ENCODE data around the gene FALEC.

FALEC gene

DNA sequence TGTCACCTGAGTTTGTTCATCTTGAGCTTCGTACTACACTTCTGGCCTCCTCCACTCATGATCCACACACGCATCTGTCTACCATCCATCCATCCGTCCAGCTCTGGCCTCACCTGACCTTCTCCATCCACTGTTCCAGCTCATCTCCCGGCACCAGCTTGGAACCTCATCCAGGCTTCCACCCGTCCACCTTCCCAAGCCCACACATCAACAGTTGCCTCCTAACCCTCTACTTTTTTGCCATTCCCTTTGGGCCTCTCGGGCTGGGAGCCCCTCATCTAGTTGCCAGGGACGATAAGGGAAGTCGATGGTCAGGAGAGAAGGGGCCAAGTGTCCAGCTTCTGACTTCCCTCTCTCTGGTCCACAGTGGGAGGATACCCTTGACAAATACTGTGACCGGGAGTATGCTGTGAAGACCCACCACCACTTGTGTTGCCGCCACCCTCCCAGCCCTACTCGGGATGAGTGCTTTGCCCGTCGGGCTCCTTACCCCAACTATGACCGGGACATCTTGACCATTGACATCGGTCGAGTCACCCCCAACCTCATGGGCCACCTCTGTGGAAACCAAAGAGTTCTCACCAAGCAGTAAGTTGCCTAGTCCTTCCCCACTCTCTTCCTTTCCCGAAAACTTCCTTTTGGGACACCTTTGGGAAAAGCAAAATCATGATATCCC, 3.4 kb upstream of the FALEC start:
- DNase-seq (ENCODE audit: low read depth, low spot score), result no peak

GRCh38 chr1:150512846-150513245, 2.7 kb upstream of the FALEC start:
- DNase-seq (ENCODE audit: low read depth, low spot score), result no peak

- DNase-seq (ENCODE audit: low read depth, low spot score), result no peak
These were observed 2.2 kb upstream of the FALEC start for GRCh38 chr1:150513351-150513791.

DNA sequence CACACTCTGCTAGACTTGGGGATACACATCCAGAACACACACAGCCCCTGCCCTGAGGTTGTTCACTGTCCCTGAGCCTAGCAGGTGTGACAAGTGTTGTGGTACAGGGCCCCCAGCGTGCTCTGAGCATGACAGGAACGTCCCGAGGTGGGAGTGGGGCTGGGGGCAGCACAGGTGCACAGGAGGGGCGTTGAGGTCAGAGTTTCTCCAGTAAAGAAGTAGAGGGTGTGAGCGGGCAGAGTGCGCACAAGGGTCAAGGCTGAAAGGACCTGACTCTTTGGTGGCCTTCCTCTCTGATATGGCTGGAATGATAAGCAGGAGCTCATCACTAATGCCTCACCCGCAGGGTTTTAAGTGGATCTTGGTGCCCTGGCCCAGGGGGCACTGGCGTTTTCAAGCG, 1.3 kb upstream of the FALEC start:
- no peak for DNase-seq (ENCODE audit: low read depth, low spot score)

- no peak for DNase-seq (ENCODE audit: low read depth, low spot score)
These were observed 632 bp upstream of the FALEC start for GRCh38 chr1:150514913-150515327.

DNA sequence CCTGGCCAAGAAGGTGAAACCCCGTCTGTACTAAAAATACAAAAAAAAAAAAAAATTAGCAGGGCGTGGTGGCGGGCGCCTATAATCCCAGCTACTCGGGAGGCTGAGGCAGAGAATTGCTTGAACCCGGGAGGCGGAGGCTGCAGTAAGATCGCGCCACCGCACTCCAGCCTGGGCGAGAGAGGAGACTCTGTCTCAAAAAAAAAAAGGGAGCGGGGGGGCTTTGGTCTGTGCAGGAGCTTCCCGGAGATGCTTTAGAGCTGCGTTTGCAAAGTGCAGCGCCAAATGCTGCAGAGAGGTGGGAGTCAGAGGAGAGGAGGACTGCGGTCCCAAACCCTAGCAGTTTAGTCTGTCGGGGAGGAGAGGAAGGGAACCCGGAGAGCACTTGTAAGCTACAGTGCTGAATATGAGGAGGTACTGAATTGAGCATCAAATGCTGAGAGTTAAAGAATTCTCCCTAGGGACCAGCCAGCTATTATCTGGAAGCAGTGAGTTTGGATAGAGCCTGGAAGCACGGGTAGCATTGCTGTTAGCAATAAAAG, 569 bp downstream of the FALEC start:
- no peak for DNase-seq (ENCODE audit: low read depth, low spot score)

DNA sequence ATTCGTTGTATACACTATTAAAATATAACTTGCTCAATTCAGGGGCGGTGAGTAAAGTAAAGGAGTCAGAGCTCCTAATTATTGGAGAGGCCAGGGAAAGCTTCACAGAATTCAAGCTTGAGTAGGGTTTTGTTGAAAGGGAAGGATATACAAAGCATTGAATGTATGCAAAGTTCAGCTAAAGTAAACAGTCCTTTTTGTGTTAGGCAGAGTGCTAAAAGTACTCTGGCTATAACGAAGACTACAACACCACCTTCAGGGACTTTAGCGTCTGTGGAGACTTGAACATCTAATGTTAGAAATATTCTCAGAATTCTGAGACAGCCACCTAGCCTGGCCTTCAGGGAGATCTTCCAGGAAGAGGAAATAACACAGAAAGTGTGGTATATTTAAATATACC, 1.1 kb downstream of the FALEC start:
- DNase-seq (ENCODE audit: low read depth, low spot score), result no peak

DNA sequence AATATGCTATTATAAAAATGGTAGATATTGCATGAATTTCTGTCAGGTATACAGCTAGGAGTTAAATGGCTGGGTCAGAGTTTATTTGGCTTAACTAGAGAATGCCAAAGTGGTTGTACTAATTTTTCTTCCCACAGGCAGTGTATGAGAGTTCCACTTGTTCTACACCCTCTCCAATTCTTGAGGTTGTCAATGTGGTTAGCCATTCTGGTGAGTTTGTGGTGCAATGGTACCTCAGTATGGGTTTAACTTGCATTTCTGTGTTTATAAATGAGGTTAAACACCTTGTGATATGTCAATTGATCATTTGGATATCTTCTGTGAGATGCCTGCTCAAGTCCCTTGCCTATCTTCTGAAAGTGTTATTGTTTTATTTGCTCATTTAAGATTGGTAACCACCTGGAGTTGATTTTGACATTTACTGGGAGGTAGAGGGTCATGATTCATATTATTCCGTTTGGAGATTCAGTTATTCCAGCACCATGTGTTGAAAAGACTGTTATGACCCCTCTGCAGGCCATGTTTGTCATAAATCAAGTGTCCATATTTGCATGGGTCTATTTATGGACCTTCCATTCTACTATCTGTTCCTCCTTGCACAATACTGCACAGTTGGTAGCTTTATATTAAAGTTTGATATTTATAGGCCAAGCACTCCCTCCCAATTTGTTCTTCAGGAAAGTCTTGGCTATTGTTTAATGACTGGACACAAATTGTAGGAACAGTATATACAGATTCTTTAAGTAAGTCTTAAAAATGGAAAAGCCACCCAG, 5.8 kb downstream of the FALEC start:
- no peak for DNase-seq (ENCODE audit: low read depth, low spot score)

- DNase-seq (ENCODE audit: low read depth, low spot score), result no peak
These were observed 9.8 kb downstream of the FALEC start for GRCh38 chr1:150525348-150525747.

DNA sequence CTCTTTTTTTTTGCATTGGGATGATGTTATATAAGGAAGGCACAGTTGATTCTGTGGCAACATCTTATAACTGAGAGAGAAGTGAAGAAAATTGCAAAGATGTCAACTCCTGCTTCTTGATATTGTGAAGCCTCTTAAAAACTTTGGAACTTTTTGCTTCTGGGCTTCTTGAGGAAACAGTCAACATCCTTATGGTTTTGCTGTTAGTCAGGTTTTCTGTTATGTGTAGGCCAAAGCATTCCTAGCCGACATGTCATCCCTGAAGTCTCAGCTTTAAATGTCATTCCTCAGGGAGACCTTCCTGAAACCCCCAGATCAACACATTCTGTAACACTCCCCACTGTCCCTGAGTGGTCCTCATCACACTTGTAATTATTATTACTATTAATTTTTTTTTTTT, 12.6 kb downstream of the FALEC start:
- no peak for DNase-seq (ENCODE audit: low read depth, low spot score)

GRCh38 chr1:150529017-150529416, 13.5 kb downstream of the FALEC start:
- DNase-seq (ENCODE audit: low read depth, low spot score), result no peak

DNA sequence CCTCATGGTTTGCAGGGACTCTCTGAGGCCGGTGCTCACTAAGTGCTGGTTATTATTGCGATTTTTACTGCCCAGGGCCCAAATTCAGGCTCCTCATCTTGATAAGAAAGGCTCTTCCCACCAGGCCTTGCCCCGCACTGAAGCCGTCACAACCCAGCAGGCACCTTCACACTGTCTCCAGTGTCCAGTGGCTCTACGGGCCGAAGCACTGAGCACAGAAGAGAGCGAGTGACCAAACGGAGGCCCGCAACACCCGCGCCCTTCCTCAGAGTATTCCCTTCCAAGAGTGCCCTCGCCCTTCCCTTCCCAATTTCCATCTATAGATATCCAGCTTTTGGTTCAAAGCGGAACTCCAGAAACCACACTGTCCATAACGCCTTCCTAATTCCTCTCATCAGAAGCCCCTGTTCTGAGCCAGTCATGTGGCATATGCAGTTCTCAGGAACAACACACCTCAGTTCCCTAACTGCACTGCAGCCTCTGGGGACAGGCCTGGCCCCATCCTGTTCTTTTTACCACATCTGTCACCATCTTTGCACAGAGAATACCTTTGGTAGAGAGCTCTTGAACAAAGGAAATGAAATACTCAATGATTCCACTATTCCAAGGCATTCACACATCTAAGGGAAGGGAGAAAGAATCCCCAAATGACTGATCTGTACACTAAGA, 15.1 kb downstream of the FALEC start:
- DNase-seq (ENCODE audit: low read depth, low spot score), result no peak

DNA sequence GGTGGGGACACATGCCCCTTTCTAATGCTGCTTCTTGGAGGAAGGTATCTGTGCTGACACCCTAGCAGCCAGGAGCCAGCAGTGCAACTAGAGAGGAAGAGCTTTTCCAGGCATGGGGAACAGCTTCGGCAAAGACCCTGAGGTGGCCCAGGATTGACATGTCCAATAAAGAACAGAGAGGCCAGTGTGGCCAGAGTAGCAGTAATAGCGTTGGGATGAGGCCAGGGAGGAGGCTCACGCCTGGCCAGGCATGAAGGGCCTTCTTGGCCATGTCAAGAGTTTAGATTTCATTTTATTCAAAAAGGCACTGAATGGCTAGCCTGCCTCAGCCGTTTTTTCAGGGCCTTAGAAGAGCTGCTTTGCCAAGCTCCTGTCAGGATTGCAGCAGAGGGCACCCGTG, 17.3 kb downstream of the FALEC start:
- DNase-seq (ENCODE audit: low read depth, low spot score), result no peak

- DNase-seq (ENCODE audit: low read depth, low spot score), result no peak
These were observed 18.4 kb downstream of the FALEC start for GRCh38 chr1:150534002-150534401.

DNA sequence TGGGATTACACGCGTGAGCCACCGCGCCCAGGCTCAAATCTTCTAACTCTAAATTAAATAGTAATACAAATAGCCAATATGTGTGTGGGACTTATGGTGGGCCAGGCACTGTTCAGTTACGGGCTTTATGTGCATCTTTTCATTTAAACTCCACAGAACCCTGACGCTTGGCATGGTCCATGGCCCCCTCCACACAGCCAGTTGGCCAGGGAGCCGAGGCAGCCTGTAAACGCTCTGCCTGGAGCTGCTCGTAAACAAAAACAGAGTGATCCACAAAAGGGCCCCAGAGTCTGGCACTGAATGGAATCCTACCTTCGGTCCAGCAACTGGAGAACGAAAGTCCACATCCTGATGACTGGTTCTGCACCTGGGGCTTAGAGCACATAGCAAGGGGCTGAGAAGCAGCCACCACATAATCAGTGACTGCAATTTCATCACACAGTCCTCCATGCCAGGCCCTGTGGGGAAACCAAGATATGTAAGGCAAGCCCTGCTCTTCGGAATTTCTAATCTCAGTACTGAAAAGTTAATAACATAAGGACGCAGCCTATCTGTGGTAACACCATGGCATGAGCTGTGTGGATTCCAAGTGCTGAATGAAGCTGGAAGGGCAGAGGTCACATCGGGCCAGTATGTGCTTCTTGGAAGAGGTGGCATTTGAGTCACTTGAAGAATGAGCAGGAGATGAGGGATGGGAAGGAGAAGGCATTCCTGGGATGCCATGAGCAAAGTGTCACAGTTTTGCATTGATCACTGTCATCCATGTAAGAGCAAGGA, 20.1 kb downstream of the FALEC start:
- DNase-seq (ENCODE audit: low read depth, low spot score), result no peak

DNA sequence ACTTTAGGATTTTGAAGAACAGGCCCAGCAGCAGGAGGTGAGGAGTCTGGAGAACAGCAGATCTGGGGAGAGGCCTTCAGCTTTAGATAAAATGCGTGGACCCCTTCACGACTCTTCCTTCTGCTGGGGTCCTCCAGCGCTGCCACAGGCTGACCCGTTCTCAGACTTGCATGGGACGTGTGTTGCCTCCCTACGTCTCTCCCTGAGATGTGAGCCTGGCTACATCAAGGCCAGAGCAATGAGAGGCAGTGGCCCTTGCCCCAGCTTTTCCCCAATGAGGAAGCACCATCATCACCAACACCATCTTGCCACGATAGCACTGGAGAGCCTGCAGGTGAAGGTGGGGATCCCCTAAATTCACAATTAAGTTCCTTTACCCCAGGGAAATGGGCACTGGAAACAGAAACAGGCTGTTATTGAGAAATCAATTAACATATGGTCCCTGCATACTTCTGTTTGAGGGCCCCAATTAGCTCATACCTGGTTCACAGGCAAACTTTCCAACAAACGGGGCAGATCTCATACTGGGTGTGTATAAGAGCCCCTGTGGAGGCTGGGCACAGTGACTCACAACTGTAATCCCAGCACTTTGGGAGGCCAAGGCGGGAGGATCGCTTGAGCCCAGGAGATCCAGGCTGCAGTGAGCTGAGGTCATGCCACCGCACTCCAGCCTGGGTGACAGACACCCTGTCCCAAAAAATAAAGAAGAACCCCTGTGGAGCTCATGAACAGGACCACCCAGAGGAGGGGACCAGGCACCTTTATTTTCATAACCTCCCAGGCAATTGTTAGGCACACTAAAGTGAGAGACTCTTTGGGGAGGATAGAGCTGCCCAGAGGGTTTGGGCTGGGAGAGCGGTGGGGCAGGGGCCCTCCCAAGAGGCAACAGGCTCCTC, 21.5 kb downstream of the FALEC start:
- no peak for DNase-seq (ENCODE audit: low read depth, low spot score)

- DNase-seq (ENCODE audit: low read depth, low spot score), result no peak
These were observed 22.5 kb downstream of the FALEC start for GRCh38 chr1:150537732-150538684.

GRCh38 chr1:150543500-150544143, 28.1 kb downstream of the FALEC start:
- DNase-seq (ENCODE audit: low read depth, low spot score), result no peak

- no peak for DNase-seq (ENCODE audit: low read depth, low spot score)
These were observed 28.7 kb downstream of the FALEC start for GRCh38 chr1:150544204-150544603.

All from iPS DF 19.7 (cell line).